K562 (cell line): ENCODE results near the gene MACROD2. TPM values are rescaled to one million over a fixed set of nuclear protein-coding genes. Genes with fewer than 3 reads are reported as not detected.

Source experiments
- ATAC-seq: fragments of 200-7000 bp; cut with Tn5 transposase; 3 replicates; pipeline ENCODE4 v1.9.1; 2020; ENCODE audit warnings: moderate library complexity
- BruUV-seq: library from RNA; stranded (reverse); fragments of 400-500 nt; replicated peaks from 2 replicates; lab custom pipeline; 2021; lab: Mats Ljungman, UMichigan
- CTCF ChIA-PET: fragments of 300-600 bp; formaldehyde crosslinking; extraction: SDS; loops from one replicate; lab custom pipeline; 2021; ENCODE audit warnings: low intra/inter-chr PET ratio; lab: Yijun Ruan, JAX
- POLR2A ChIA-PET: fragments of 300-600, 350-650 bp; sonication (Branson Sonifier 250); formaldehyde crosslinking; extraction: SDS; loops from one replicate; lab custom pipeline; 2021; ENCODE audit warnings: antibody characterized with exemption, inconsistent platforms; lab: Yijun Ruan, JAX
- DNase-seq, 4 experiments: peaks; one replicate each; pipeline versions ENCODE4 v3.0.0 to v3.0.0-alpha.2; 2011 to 2018; ENCODE audit warnings: low spot score in 3 of 4, mixed read lengths in 3 of 4; ENCODE audit errors: extremely low read depth in 1 of 4
- FAIRE-seq: peaks from 2 replicates; lab custom pipeline; 2011; peaks lifted over from hg19 to GRCh38; lab: Jason Lieb, UNC
- H2AFZ ChIP-seq: 2 replicates; pipeline ENCODE4 v1.6.0; 2011; ENCODE audit warnings: low read depth, low read length, control low read depth, inconsistent platforms
- H3K27ac ChIP-seq: fragments of 200-600 bp; 3 replicates; pipeline ENCODE4 v1.8.0; 2011; ENCODE audit warnings: low read depth, mild to moderate bottlenecking, control low read depth, inconsistent platforms, low read length, moderate library complexity, mixed read lengths; ENCODE audit errors: extremely low read depth
- H3K27me3 ChIP-seq, 2 experiments: fragments of 300-600 bp in 1 of 2; 2 replicates in 1 of 2; 3 replicates in 1 of 2; pipeline versions ENCODE4 v1.6.0 to v1.8.0; 2011; ENCODE audit warnings: inconsistent platforms in 2 of 2, low read length in 2 of 2, mild to moderate bottlenecking in 1 of 2, mixed read lengths in 1 of 2, moderate library complexity in 1 of 2; ENCODE audit not compliant: control insufficient read depth in 2 of 2, insufficient read depth in 2 of 2
- H3K36me3 ChIP-seq: fragments of 300-600 bp; 3 replicates; pipeline ENCODE4 v1.8.0; 2011; ENCODE audit warnings: mild to moderate bottlenecking, low read length, inconsistent platforms; ENCODE audit not compliant: control insufficient read depth, insufficient read depth
- H3K4me1 ChIP-seq, 2 experiments: fragments of 200-600 bp in 1 of 2; replicated peaks in 1 of 2; 2 replicates in 1 of 2; 3 replicates in 1 of 2; pipeline versions ENCODE4 v1.5.1 to v1.8.0; 2011; ENCODE audit warnings: inconsistent platforms in 2 of 2, low read length in 2 of 2, mild to moderate bottlenecking in 1 of 2, mixed read lengths in 1 of 2, moderate library complexity in 1 of 2; ENCODE audit not compliant: control insufficient read depth in 2 of 2, insufficient read depth in 2 of 2
- H3K4me2 ChIP-seq: 2 replicates; pipeline ENCODE4 v1.6.1; 2011; ENCODE audit warnings: low read length, control low read depth, inconsistent platforms, mixed read lengths; ENCODE audit not compliant: insufficient read depth
- H3K4me3 ChIP-seq: fragments of 200-600 bp; sonication (generic), shearing (Covaris generic); 2 replicates; pipeline ENCODE4 v1.5.1; 2016; ENCODE audit warnings: control low read depth, inconsistent platforms
- H3K79me2 ChIP-seq: fragments of 200-600 bp; 3 replicates; pipeline ENCODE4 v1.8.0; 2011; ENCODE audit warnings: low read length, inconsistent platforms; ENCODE audit not compliant: control insufficient read depth, insufficient read depth
- H3K9ac ChIP-seq, 2 experiments: 2 replicates each; pipeline versions ENCODE4 v1.6.0 to v1.6.1; 2011; ENCODE audit warnings: low read depth in 2 of 2, low read length in 2 of 2, control low read depth in 1 of 2, inconsistent platforms in 1 of 2, mild to moderate bottlenecking in 1 of 2, mixed read lengths in 1 of 2; ENCODE audit not compliant: insufficient read depth in 1 of 2
- H3K9me1 ChIP-seq: one replicate; pipeline ENCODE4 v1.6.0; 2011; ENCODE audit warnings: inconsistent platforms, mild to moderate bottlenecking, low read length, moderate library complexity; ENCODE audit not compliant: control insufficient read depth, insufficient read depth
- H3K9me3 ChIP-seq: replicated peaks from 2 replicates; pipeline ENCODE4 v1.5.1; 2011; ENCODE audit warnings: low read depth, low read length, inconsistent platforms; ENCODE audit not compliant: control insufficient read depth, insufficient read depth
- H4K20me1 ChIP-seq: replicated peaks from 2 replicates; pipeline ENCODE4 v1.6.1; 2011; ENCODE audit warnings: low read length, inconsistent platforms, mixed read lengths; ENCODE audit not compliant: control insufficient read depth, insufficient read depth
- CCNT2 ChIP-seq: IDR thresholded peaks from 2 replicates; pipeline ENCODE4 v1.6.1; 2011; ENCODE audit warnings: borderline replicate concordance, low read depth, mild to moderate bottlenecking, moderate library complexity, mixed read lengths, low read length; ENCODE audit not compliant: insufficient read length; ENCODE audit errors: extremely low read depth
- CHD1 ChIP-seq: fragments of 200-600 bp; sonication (generic); IDR thresholded peaks from one replicate; pipeline ENCODE4 v1.6.1; 2012; ENCODE audit warnings: mild to moderate bottlenecking, moderate library complexity, low read length, inconsistent platforms
- GTF2B ChIP-seq: IDR thresholded peaks from 2 replicates; pipeline ENCODE4 v1.6.1; 2011; ENCODE audit not compliant: insufficient read length; ENCODE audit errors: extremely low read depth
- NFRKB ChIP-seq: fragments of 450-650 bp; IDR thresholded peaks from 2 replicates; pipeline ENCODE4 v1.6.1; 2016; ENCODE audit warnings: low read depth
- ZNF407 ChIP-seq: fragments of 450-650 bp; IDR thresholded peaks from 2 replicates; pipeline ENCODE4 v1.6.1; 2016; ENCODE audit warnings: low read depth
- ZNF655 ChIP-seq: fragments of 250-450 bp; sonication (Bioruptor Pico); IDR thresholded peaks from 2 replicates; pipeline ENCODE4 v1.5.0; 2021
- WGBS: fragments of 100-300 bp; shearing (Covaris generic); methylation state at CpG from one replicate; pipeline ENCODE4 v1.1.6; 2016; ENCODE audit warnings: low coverage, mixed read lengths; ENCODE audit not compliant: insufficient coverage; ENCODE audit errors: missing lambda C conversion rate; 5-methylcytosine and 5-hydroxymethylcytosine counted together
- in situ Hi-C: fragments of 300-500 bp; cut with MboI; formaldehyde crosslinking; loops from 4 replicates; pipeline ENCODE4 v1.15.0; 2018; ENCODE audit warnings: inconsistent platforms, mixed read lengths
- intact Hi-C: fragments of 100-400 bp; cut with micrococcal nuclease; formaldehyde crosslinking; loops from 2 replicates; pipeline ENCODE4 v1.14.2; 2022
- polyA plus RNA-seq, 8 experiments: library from polyadenylated mRNA; depleted of rRNA in 4 of 8; stranded (reverse) in 5 of 8; unstranded in 3 of 8; fragments of >200 nt; fragmentation: Nextera tagmentation in 2 of 8; fragmentation: Illumina TruSeq in 1 of 8; extraction: Ambion mirVana in 2 of 8; extraction: Trizol in 1 of 8; gene quantifications; 2 replicates each; pipeline versions ENCODE4 v1.2.1 to v1.2.3, GENCODE V29; 2011 to 2014; ENCODE audit warnings: inconsistent platforms in 1 of 8, missing spikeins in 1 of 8
- total RNA-seq, 7 experiments: library from RNA; depleted of rRNA in 6 of 7; stranded (reverse); fragments of >200 nt in 6 of 7; fragmentation: Illumina TruSeq in 2 of 7; extraction: Trizol in 2 of 7; gene quantifications; 2 replicates each; pipeline versions ENCODE4 v1.2.1 to v1.2.3, GENCODE V29; 2011 to 2021; ENCODE audit warnings: low replicate concordance in 1 of 7
- TF ChIP-seq, protein P1 (sequence below): fragments of 450-650 bp; IDR thresholded peaks from 2 replicates; pipeline ENCODE4 v1.7.0; 2016; ENCODE audit warnings: borderline replicate concordance

MACROD2 gene
- total and polyA plus RNA-seq, 9 of the 15 experiments (the other 6 are each of a cell fraction or from before 2014, with no cell fraction given) = not detected

- FAIRE-seq = no peak
- in situ Hi-C loops (no loop called here), intact Hi-C loops (no loop called here)
- TF ChIP-seq, protein P1, sequence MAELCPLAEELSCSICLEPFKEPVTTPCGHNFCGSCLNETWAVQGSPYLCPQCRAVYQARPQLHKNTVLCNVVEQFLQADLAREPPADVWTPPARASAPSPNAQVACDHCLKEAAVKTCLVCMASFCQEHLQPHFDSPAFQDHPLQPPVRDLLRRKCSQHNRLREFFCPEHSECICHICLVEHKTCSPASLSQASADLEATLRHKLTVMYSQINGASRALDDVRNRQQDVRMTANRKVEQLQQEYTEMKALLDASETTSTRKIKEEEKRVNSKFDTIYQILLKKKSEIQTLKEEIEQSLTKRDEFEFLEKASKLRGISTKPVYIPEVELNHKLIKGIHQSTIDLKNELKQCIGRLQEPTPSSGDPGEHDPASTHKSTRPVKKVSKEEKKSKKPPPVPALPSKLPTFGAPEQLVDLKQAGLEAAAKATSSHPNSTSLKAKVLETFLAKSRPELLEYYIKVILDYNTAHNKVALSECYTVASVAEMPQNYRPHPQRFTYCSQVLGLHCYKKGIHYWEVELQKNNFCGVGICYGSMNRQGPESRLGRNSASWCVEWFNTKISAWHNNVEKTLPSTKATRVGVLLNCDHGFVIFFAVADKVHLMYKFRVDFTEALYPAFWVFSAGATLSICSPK = no peak
- TF ChIP-seq GTF2B = no peak
- no peak for TF ChIP-seq ZNF655 (CRISPR knock-in tag)
- TF ChIP-seq ZNF407 = no peak
- no peak for TF ChIP-seq CCNT2
- no peak for TF ChIP-seq CHD1
- no peak for TF ChIP-seq NFRKB
Observed at GRCh38 chr20:14790771-14791620, 795.7 kb downstream of the MACROD2 start.

More at GRCh38 chr20:14790771-14791620, 795.7 kb downstream of the MACROD2 start:
- H3K79me2 ChIP-seq = no peaks in the 10 kb centered on the region
- CTCF ChIA-PET = no interaction called here
- no peak for ATAC-seq
- H3K36me3 ChIP-seq = no peaks in the 10 kb centered on the region
- POLR2A ChIA-PET = no interaction called here
- no peaks in the 10 kb centered on the region for H3K4me1 ChIP-seq
- no peak overlapping the region for H3K4me3 ChIP-seq
- H4K20me1 ChIP-seq = no peaks in the 10 kb centered on the region
- H3K9me1 ChIP-seq = no peaks in the 10 kb centered on the region
- H2AFZ ChIP-seq = no peak overlapping the region
- no peak overlapping the region for H3K4me2 ChIP-seq
- H3K9me3 ChIP-seq = no peaks in the 10 kb centered on the region
- H3K27me3 ChIP-seq = no peaks in the 10 kb centered on the region
- no peak overlapping the region for H3K9ac ChIP-seq
- no TSS peak for BruUV-seq
- DNase-seq = no peak
- no peak overlapping the region for H3K27ac ChIP-seq
- 0% methylated on average over 7 of the region's 10 CpGs for WGBS
